Sigmoid colon (tissue), 3 donors: Measurements from ENCODE around the gene TMEM184C.

Source experiments
- POLR2A ChIP-seq, 2 donors: fragments of 450-650 bp; IDR thresholded peaks; one replicate each; pipeline ENCODE4 v1.6.1; 2016; ENCODE audit warnings: antibody characterized with exemption in 2 of 2, mild to moderate bottlenecking in 2 of 2, moderate library complexity in 2 of 2
- TF ChIP-seq, protein P1 (sequence below), 4 experiments: fragments of 450-650 bp in 3 of 4; fragments of 200-600 bp in 1 of 4; IDR thresholded peaks; one replicate each; pipeline ENCODE4 v1.5.1; 2016 to 2019; ENCODE audit warnings: antibody characterized with exemption in 4 of 4, mild to moderate bottlenecking in 3 of 4, moderate library complexity in 2 of 4

DNA sequence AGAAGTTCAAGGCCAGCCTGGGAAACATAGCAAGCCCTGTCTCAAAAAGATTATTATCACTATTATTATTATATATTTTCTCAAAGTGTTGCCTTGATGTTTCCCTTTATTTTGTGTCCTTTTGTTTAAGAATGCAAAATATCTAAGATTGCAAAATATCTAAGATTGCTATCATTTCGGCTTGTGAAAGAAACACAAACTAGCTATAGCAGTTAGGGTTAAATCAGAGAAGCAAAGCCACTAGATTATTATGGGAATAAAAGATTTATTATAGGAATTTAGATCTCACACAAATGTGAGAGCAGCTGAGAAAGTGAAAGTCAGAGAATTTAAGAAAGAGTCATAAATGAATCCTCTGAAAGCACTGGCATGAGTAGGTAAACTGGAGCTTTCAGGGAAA is 18.0 kb upstream of the TMEM184C start:
- TF ChIP-seq, protein P1, sequence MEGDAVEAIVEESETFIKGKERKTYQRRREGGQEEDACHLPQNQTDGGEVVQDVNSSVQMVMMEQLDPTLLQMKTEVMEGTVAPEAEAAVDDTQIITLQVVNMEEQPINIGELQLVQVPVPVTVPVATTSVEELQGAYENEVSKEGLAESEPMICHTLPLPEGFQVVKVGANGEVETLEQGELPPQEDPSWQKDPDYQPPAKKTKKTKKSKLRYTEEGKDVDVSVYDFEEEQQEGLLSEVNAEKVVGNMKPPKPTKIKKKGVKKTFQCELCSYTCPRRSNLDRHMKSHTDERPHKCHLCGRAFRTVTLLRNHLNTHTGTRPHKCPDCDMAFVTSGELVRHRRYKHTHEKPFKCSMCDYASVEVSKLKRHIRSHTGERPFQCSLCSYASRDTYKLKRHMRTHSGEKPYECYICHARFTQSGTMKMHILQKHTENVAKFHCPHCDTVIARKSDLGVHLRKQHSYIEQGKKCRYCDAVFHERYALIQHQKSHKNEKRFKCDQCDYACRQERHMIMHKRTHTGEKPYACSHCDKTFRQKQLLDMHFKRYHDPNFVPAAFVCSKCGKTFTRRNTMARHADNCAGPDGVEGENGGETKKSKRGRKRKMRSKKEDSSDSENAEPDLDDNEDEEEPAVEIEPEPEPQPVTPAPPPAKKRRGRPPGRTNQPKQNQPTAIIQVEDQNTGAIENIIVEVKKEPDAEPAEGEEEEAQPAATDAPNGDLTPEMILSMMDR (IDR thresholded peaks at IDR 0.05) = no peak
- no peak for TF ChIP-seq POLR2A (IDR thresholded peaks at IDR 0.05)
